GM12878 (cell line): Measurements from ENCODE around the gene MAP2K2. TPM values are rescaled to one million over a fixed set of nuclear protein-coding genes. Genes with fewer than 3 reads are reported as not detected.

Experiments
- ATAC-seq: fragments of 200-7000 bp; cut with Tn5 transposase; 3 replicates; pipeline ENCODE4 v1.9.1; 2020; ENCODE audit warnings: mild to moderate bottlenecking, moderate library complexity
- BruUV-seq: library from RNA; stranded (reverse); fragments of 400-500 nt; replicated peaks from 2 replicates; lab custom pipeline; 2021; lab: Mats Ljungman, UMichigan
- CTCF ChIA-PET: fragments of 300-600 bp; sonication (Branson Sonifier 250); formaldehyde crosslinking; extraction: SDS; loops from one replicate; lab custom pipeline; 2021; ENCODE audit warnings: inconsistent platforms; lab: Yijun Ruan, JAX
- POLR2A ChIA-PET: fragments of 350-600 bp; formaldehyde crosslinking; extraction: SDS; loops from one replicate; lab custom pipeline; 2021; ENCODE audit warnings: inconsistent platforms; lab: Charles Lee
- RAD21 ChIA-PET: fragments of 300-600 bp; sonication (Branson Sonifier 250); formaldehyde crosslinking; loops from one replicate; lab custom pipeline; 2023; ENCODE audit warnings: antibody characterized with exemption; ENCODE audit not compliant: unreplicated experiment; lab: Charles Lee
- SMC1A ChIA-PET: fragments of 300-600 bp; sonication (Branson Sonifier 250); formaldehyde crosslinking; loops from one replicate; lab custom pipeline; 2023; ENCODE audit not compliant: unreplicated experiment, uncharacterized antibody; lab: Charles Lee
- DNase-seq: peaks from one replicate; pipeline ENCODE4 v3.0.0-alpha.2; 2011; ENCODE audit warnings: low read depth, low spot score
- FAIRE-seq: peaks from 3 replicates; lab custom pipeline; 2011; peaks lifted over from hg19 to GRCh38; lab: Jason Lieb, UNC
- H2AFZ ChIP-seq: 2 replicates; pipeline ENCODE4 v1.6.0; 2011; ENCODE audit warnings: low read depth, low read length, control low read depth; ENCODE audit not compliant: control insufficient read depth
- H3K27ac ChIP-seq: 2 replicates; pipeline ENCODE4 v1.5.1; 2011; ENCODE audit warnings: control low read depth; ENCODE audit not compliant: control insufficient read depth, insufficient read depth
- H3K27me3 ChIP-seq, 2 experiments: replicated peaks in 1 of 2; 2 replicates each; pipeline versions ENCODE4 v1.6.0 to v1.6.1; 2011; ENCODE audit warnings: low read length in 1 of 2; ENCODE audit not compliant: control insufficient read depth in 2 of 2, insufficient read depth in 2 of 2
- H3K36me3 ChIP-seq, 2 experiments: 2 replicates each; pipeline ENCODE4 v1.5.1; 2011; ENCODE audit warnings: low read length in 1 of 2; ENCODE audit not compliant: control insufficient read depth in 2 of 2, insufficient read depth in 2 of 2
- H3K4me1 ChIP-seq: 2 replicates; pipeline ENCODE4 v1.6.1; 2011; ENCODE audit warnings: mild to moderate bottlenecking, low read length, moderate library complexity, mixed read lengths; ENCODE audit not compliant: control insufficient read depth, insufficient read depth
- H3K4me2 ChIP-seq: 2 replicates; pipeline ENCODE4 v1.6.0; 2011; ENCODE audit warnings: control low read depth; ENCODE audit not compliant: control insufficient read depth, insufficient read depth
- H3K4me3 ChIP-seq: fragments of 200-600 bp; sonication (generic); 2 replicates; pipeline ENCODE4 v1.5.1; 2016
- H3K79me2 ChIP-seq: 2 replicates; pipeline ENCODE4 v1.6.0; 2011; ENCODE audit warnings: low read length; ENCODE audit not compliant: control insufficient read depth, insufficient read depth
- H3K9ac ChIP-seq: 2 replicates; pipeline ENCODE4 v1.8.0; 2011; ENCODE audit warnings: low read length, control low read depth, mixed read lengths; ENCODE audit not compliant: control insufficient read depth, insufficient read depth
- H3K9me3 ChIP-seq: replicated peaks from 3 replicates; pipeline ENCODE4 v1.5.1; 2011; ENCODE audit warnings: mild to moderate bottlenecking, low read length; ENCODE audit not compliant: control insufficient read depth, insufficient read depth
- H4K20me1 ChIP-seq: 2 replicates; pipeline ENCODE4 v1.6.0; 2011; ENCODE audit not compliant: control insufficient read depth, insufficient read depth
- EGR1 ChIP-seq, 2 experiments: IDR thresholded peaks; 1 replicate in 1 of 2; 2 replicates in 1 of 2; pipeline ENCODE4 v1.6.1; 2011 to 2012; ENCODE audit warnings: low read depth in 2 of 2, low read length in 2 of 2, borderline replicate concordance in 1 of 2, mild to moderate bottlenecking in 1 of 2, moderate library complexity in 1 of 2
- HCFC1 ChIP-seq: fragments of 150-350 bp; IDR thresholded peaks from 2 replicates; pipeline ENCODE4 v1.6.1; 2014; ENCODE audit warnings: low read length
- PML ChIP-seq: IDR thresholded peaks from 2 replicates; pipeline ENCODE4 v1.6.1; 2012; ENCODE audit warnings: low read length, inconsistent platforms
- RAD21 ChIP-seq: IDR thresholded peaks from 2 replicates; pipeline ENCODE4 v1.6.1; 2011; ENCODE audit warnings: mild to moderate bottlenecking, low read depth, low read length, moderate library complexity; ENCODE audit not compliant: insufficient read depth
- RB1 ChIP-seq: fragments of 450-650 bp; formaldehyde crosslinking; IDR thresholded peaks from 2 replicates; pipeline ENCODE4 v1.6.1; 2017; ENCODE audit warnings: mild to moderate bottlenecking, borderline replicate concordance
- SMARCA5 ChIP-seq: fragments of 450-650 bp; IDR thresholded peaks from 2 replicates; pipeline ENCODE4 v1.6.1; 2017; ENCODE audit warnings: mild to moderate bottlenecking
- SREBF2 ChIP-seq: IDR thresholded peaks from 2 replicates; pipeline ENCODE4 v1.6.1; 2012; ENCODE audit warnings: mild to moderate bottlenecking, low read length
- STAT1 ChIP-seq: fragments of 450-650 bp; conservative IDR thresholded peaks from 2 replicates; pipeline ENCODE4 v1.6.1; 2014; ENCODE audit warnings: antibody characterized with exemption, mild to moderate bottlenecking
- TAF1 ChIP-seq: IDR thresholded peaks from 2 replicates; pipeline ENCODE4 v1.6.1; 2011; ENCODE audit warnings: mild to moderate bottlenecking, low read depth, low read length, borderline replicate concordance
- ZNF622 ChIP-seq: fragments of 450-650 bp; IDR thresholded peaks from 2 replicates; pipeline ENCODE4 v1.6.1; 2017; ENCODE audit warnings: mild to moderate bottlenecking, inconsistent platforms
- WGBS: methylation state at CpG from one replicate; pipeline ENCODE4 v1.1.6; 2016; ENCODE audit warnings: low lambda C conversion rate; ENCODE audit not compliant: insufficient replicate concordance, insufficient coverage; ENCODE audit errors: missing lambda C conversion rate; 5-methylcytosine and 5-hydroxymethylcytosine counted together
- in situ Hi-C: fragments of 300-500 bp; cut with MboI; formaldehyde crosslinking; loops from 9 replicates; pipeline ENCODE4 v1.14.3; 2018; ENCODE audit warnings: mixed read lengths
- intact Hi-C: fragments of 100-400 bp; cut with micrococcal nuclease; formaldehyde crosslinking; loops from one replicate; pipeline ENCODE4 v1.14.2; 2022; ENCODE audit not compliant: unreplicated experiment
- polyA plus RNA-seq, 11 experiments: library from polyadenylated mRNA; depleted of rRNA in 4 of 11; unstranded in 6 of 11; stranded (reverse) in 5 of 11; fragments of >200 nt; fragmentation: Nextera tagmentation in 4 of 11; fragmentation: Illumina TruSeq in 1 of 11; extraction: Ambion mirVana in 4 of 11; extraction: Trizol in 1 of 11; gene quantifications; 1 replicate in 1 of 11; 2 replicates in 10 of 11; pipeline versions ENCODE4 v1.2.1 to v1.2.3, GENCODE V29; 2011 to 2016; ENCODE audit warnings: inconsistent platforms in 2 of 11, missing spikeins in 2 of 11, low read depth in 1 of 11
- total RNA-seq, 4 experiments: library from RNA; depleted of rRNA in 3 of 4; stranded (reverse); fragments of >200 nt in 3 of 4; fragmentation: Illumina TruSeq in 1 of 4; extraction: Trizol in 1 of 4; gene quantifications; 2 replicates each; pipeline versions ENCODE4 v1.2.1 to v1.2.3, GENCODE V29; 2013 to 2021
- TF ChIP-seq, protein P1 (sequence below): fragments of 450-650 bp; IDR thresholded peaks from 2 replicates; pipeline ENCODE4 v1.6.1; 2014; ENCODE audit warnings: mild to moderate bottlenecking
- TF ChIP-seq, protein P2 (sequence below): fragments of 450-650 bp; conservative IDR thresholded peaks from 2 replicates; pipeline ENCODE4 v1.6.1; 2017; ENCODE audit warnings: mild to moderate bottlenecking, moderate library complexity
- TF ChIP-seq, protein P3 (sequence below): IDR thresholded peaks from 2 replicates; pipeline ENCODE4 v1.6.1; 2012; ENCODE audit warnings: mild to moderate bottlenecking, low read depth, low read length

The MAP2K2 gene
- total and polyA plus RNA-seq, 10 of the 15 experiments (the other 5 are each of a cell fraction or from before 2014, with no cell fraction given) = 1.00 to 210 (median 53.5) TPM

DNA sequence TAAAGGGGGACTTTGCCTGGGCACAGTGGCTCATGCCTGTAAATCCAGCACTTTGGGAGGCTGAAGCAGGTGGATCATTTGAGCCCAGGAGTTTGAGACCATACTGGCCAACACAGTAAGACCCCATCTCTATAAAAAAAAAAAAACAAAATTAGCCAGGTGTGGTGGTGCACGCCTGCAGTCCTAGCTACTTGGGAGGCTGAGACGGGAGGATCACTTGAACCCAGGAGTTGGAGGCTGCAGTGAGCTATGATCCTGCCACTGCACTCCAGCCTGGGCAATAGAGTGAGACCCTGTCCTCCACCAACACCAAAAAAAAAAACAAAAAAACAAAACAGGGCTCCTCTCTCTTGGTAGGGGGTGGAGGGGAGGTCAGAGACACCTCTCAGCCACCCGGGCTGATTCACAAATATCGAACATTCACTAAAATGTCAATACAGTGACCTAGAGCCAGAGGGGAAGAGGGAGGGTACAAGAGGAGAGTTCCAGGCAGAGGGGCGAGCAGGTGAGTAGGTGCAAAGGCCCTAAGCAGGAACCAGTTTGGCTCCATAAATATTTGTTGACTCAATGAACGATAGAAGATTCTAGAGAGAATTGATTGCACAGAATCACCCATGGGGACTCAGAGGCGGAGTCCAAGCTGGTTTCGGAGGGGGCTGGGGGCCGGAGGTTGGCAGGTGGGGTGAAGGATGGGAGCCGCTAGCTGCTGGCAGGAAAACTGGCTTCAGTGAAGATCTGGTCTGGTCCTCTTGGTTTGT lies 28.5 kb upstream of the MAP2K2 start:
- Histone ChIP-seq H3K27ac (no peak overlapping the region), H3K9me3 (no peaks in the 10 kb centered on the region), H3K27me3 (peaks cover 0 to 3% of the 10 kb centered on the region in 2 experiments; a peak in 1 of 4 replicates), H3K4me3 (no peak overlapping the region), H4K20me1 (no peaks in the 10 kb centered on the region), H3K36me3 (no peaks in the 10 kb centered on the region), H3K4me2 (no peak overlapping the region), H3K9ac (no peak overlapping the region), H2AFZ (no peak overlapping the region), H3K79me2 (no peaks in the 10 kb centered on the region), H3K4me1 (0 out of 2 replicates have a peak, but pooled peaks cover 2% of the 10 kb centered on the region)
- CTCF ChIA-PET = interaction anchor here (1.0 to 1.8 kb wide), 2 partner anchors 10 to 50 kb away, joined by 3 to 4 read pairs; no protein-coding TSS in a partner anchor
- no TSS peak for BruUV-seq
- TF ChIP-seq, protein P1, sequence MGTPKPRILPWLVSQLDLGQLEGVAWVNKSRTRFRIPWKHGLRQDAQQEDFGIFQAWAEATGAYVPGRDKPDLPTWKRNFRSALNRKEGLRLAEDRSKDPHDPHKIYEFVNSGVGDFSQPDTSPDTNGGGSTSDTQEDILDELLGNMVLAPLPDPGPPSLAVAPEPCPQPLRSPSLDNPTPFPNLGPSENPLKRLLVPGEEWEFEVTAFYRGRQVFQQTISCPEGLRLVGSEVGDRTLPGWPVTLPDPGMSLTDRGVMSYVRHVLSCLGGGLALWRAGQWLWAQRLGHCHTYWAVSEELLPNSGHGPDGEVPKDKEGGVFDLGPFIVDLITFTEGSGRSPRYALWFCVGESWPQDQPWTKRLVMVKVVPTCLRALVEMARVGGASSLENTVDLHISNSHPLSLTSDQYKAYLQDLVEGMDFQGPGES = no peak
- no peak for TF ChIP-seq STAT1
- TF ChIP-seq, protein P2, sequence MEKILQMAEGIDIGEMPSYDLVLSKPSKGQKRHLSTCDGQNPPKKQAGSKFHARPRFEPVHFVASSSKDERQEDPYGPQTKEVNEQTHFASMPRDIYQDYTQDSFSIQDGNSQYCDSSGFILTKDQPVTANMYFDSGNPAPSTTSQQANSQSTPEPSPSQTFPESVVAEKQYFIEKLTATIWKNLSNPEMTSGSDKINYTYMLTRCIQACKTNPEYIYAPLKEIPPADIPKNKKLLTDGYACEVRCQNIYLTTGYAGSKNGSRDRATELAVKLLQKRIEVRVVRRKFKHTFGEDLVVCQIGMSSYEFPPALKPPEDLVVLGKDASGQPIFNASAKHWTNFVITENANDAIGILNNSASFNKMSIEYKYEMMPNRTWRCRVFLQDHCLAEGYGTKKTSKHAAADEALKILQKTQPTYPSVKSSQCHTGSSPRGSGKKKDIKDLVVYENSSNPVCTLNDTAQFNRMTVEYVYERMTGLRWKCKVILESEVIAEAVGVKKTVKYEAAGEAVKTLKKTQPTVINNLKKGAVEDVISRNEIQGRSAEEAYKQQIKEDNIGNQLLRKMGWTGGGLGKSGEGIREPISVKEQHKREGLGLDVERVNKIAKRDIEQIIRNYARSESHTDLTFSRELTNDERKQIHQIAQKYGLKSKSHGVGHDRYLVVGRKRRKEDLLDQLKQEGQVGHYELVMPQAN = no peak
- no peak for TF ChIP-seq TAF1
- no peak for TF ChIP-seq RB1
- TF ChIP-seq RAD21 = no peak
- no peak for TF ChIP-seq HCFC1
- no peak for TF ChIP-seq PML
- TF ChIP-seq SREBF2 = no peak
- TF ChIP-seq ZNF622 = no peak
- TF ChIP-seq, protein P3, sequence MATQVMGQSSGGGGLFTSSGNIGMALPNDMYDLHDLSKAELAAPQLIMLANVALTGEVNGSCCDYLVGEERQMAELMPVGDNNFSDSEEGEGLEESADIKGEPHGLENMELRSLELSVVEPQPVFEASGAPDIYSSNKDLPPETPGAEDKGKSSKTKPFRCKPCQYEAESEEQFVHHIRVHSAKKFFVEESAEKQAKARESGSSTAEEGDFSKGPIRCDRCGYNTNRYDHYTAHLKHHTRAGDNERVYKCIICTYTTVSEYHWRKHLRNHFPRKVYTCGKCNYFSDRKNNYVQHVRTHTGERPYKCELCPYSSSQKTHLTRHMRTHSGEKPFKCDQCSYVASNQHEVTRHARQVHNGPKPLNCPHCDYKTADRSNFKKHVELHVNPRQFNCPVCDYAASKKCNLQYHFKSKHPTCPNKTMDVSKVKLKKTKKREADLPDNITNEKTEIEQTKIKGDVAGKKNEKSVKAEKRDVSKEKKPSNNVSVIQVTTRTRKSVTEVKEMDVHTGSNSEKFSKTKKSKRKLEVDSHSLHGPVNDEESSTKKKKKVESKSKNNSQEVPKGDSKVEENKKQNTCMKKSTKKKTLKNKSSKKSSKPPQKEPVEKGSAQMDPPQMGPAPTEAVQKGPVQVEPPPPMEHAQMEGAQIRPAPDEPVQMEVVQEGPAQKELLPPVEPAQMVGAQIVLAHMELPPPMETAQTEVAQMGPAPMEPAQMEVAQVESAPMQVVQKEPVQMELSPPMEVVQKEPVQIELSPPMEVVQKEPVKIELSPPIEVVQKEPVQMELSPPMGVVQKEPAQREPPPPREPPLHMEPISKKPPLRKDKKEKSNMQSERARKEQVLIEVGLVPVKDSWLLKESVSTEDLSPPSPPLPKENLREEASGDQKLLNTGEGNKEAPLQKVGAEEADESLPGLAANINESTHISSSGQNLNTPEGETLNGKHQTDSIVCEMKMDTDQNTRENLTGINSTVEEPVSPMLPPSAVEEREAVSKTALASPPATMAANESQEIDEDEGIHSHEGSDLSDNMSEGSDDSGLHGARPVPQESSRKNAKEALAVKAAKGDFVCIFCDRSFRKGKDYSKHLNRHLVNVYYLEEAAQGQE = no peak
- no peak for TF ChIP-seq EGR1 (IDR thresholded peaks at IDR 0.05; ENCODE audit: borderline replicate concordance in 1 of 2, low read depth in 2 of 2, low read length in 2 of 2)
- TF ChIP-seq SMARCA5 = no peak
- SMC1A ChIA-PET = no interaction called here
- in situ Hi-C loops = no loop called here
- intact Hi-C loops = no loop called here
- WGBS = 33% methylated on average over 10 of the region's 10 CpGs
- DNase-seq = no peak
- POLR2A ChIA-PET = interaction anchor here (0.9 kb wide), 1 partner anchor 10 kb away, joined by 4 read pairs; no protein-coding TSS in a partner anchor
- no peak for FAIRE-seq
- ATAC-seq = no peak
- RAD21 ChIA-PET = interaction anchor here (1.2 to 1.7 kb wide), 2 partner anchors 12 to 162 kb away, joined by 3 to 4 read pairs; no protein-coding TSS in a partner anchor
